IMR-90 (cell line): ENCODE measurements around the gene ZNF362.

ENCODE experiments used
- BHLHE40 ChIP-seq: fragments of 150-350 bp; IDR thresholded peaks from 2 replicates; pipeline ENCODE4 v1.6.1; 2016; ENCODE audit warnings: mild to moderate bottlenecking, low read depth, low read length
- CEBPB ChIP-seq: IDR thresholded peaks from 2 replicates; pipeline ENCODE4 v1.6.1; 2012; ENCODE audit warnings: low read depth, low read length, improper control_type of control experiment
- CTCF ChIP-seq: conservative IDR thresholded peaks from 2 replicates; pipeline ENCODE4 v1.5.1; 2012; ENCODE audit warnings: mild to moderate bottlenecking, low read depth, low read length, improper control_type of control experiment
- ELK1 ChIP-seq: fragments of 150-350 bp; IDR thresholded peaks from 2 replicates; pipeline ENCODE4 v1.6.1; 2016; ENCODE audit warnings: low read depth, mild to moderate bottlenecking, low read length, moderate library complexity, borderline replicate concordance
- MAFK ChIP-seq: IDR thresholded peaks from 2 replicates; pipeline ENCODE4 v1.6.1; 2012; ENCODE audit warnings: low read depth, low read length, improper control_type of control experiment
- MAZ ChIP-seq: IDR thresholded peaks from 2 replicates; pipeline ENCODE4 v1.6.1; 2012; ENCODE audit warnings: low read depth, mild to moderate bottlenecking, low read length, improper control_type of control experiment, moderate library complexity, borderline replicate concordance
- MXI1 ChIP-seq: IDR thresholded peaks from 2 replicates; pipeline ENCODE4 v1.6.1; 2012; ENCODE audit warnings: low read depth, mild to moderate bottlenecking, low read length, moderate library complexity, borderline replicate concordance
- NFE2L2 ChIP-seq: fragments of 150-350 bp; IDR thresholded peaks from 2 replicates; pipeline ENCODE4 v1.6.1; 2016; ENCODE audit warnings: low read depth, mild to moderate bottlenecking, low read length
- POLR2A ChIP-seq: IDR thresholded peaks from 2 replicates; pipeline ENCODE4 v1.6.1; 2012; ENCODE audit warnings: mild to moderate bottlenecking, low read depth, low read length
- RAD21 ChIP-seq: IDR thresholded peaks from 2 replicates; pipeline ENCODE4 v1.6.1; 2012; ENCODE audit warnings: low read length, improper control_type of control experiment
- RCOR1 ChIP-seq: IDR thresholded peaks from 2 replicates; pipeline ENCODE4 v1.6.1; 2012; ENCODE audit warnings: mild to moderate bottlenecking, low read length, improper control_type of control experiment; ENCODE audit not compliant: insufficient replicate concordance
- RFX5 ChIP-seq: IDR thresholded peaks from 2 replicates; pipeline ENCODE4 v1.8.0; 2012; ENCODE audit warnings: low read depth, mild to moderate bottlenecking, low read length, moderate library complexity
- USF2 ChIP-seq: fragments of 150-350 bp; IDR thresholded peaks from 2 replicates; pipeline ENCODE4 v1.6.1; 2017; ENCODE audit warnings: mild to moderate bottlenecking, antibody characterized with exemption, low read length, low read depth

GRCh38 chr1:33319186-33319948, 63.1 kb downstream of the ZNF362 start:
- no peak for TF ChIP-seq RFX5
- TF ChIP-seq CTCF: no peak
- TF ChIP-seq ELK1: no peak
- TF ChIP-seq POLR2A: no peak
- no peak for TF ChIP-seq BHLHE40
- TF ChIP-seq MXI1: no peak
- TF ChIP-seq RAD21: no peak
- no peak for TF ChIP-seq CEBPB
- no peak for TF ChIP-seq RCOR1
- TF ChIP-seq MAFK: no peak
- no peak for TF ChIP-seq MAZ
- TF ChIP-seq USF2: no peak
- no peak for TF ChIP-seq NFE2L2
